Stimulated activated CD4-positive, alpha-beta T cell treated with anti-CD3 and anti-CD28 coated beads, Interleukin-4, amount 100 ng/mL, for 24 hours (primary cell): ENCODE results near the gene CXCL9.

ENCODE experiments used
- DNase-seq: peaks from one replicate; pipeline ENCODE4 v3.0.0-alpha.2; 2020

Gene CXCL9

GRCh38 chr4:75953509-75953908, 53.8 kb downstream of the CXCL9 start:
- no peak for DNase-seq
